NCI-H510A (cell line): ENCODE measurements around the gene TCL1B.
A peak's percentile ranks its signal among the peaks of the same experiment; 100 is the strongest.

Experiments used
- DNase-seq: peaks from one replicate; lab custom pipeline; 2025; lab: John Stamatoyannopoulos, UW

The TCL1B gene

DNA sequence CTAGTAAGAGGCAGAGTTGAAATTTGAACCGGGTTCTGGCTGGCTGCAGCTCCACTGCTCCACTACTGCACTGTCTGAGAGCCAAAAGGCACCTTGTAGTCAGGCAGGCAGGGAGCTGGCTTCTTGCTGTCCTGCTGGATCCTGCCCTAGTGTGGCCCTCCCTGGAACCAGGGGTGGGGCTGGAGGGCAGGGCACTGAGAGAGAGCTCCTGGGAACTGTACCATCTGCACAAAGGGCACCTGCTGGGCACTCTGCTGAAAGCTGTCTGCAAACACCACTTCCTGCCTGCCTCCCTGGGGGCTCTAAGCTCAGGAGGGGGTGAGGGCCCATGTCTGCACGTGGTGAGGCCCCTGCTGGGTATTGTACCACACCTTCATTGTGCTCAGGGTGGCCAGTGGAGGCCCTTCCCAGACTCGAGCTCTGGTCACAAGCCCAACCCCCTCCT lies 19.0 kb upstream of the TCL1B start:
- peak; percentile 64 for DNase-seq

DNA sequence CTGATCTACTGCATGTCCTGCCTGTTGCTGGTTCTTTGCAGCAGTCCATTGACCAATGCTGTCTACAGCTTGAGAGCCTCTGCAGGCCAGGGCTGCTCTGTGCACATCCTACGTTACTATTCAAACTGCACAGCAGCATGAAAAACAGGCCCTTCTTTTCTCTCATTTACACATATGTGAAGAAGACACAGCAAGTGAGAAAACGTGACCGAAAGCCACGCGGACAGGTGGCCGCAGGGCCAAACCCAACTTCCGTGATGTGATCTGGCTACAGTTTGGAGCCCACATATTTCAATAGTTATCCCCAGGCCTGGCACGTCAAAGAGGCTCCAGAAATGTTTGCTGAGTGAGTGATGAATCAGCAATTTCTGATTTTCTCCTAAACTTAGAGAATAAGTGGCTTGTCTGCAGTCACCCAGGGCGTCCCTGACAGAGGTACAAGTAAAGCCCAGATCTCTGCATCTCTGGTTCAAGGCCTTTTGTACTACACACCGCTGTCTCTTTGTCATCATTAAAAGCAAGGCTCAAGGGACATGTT lies 17.9 kb upstream of the TCL1B start:
- no peak for DNase-seq

DNA sequence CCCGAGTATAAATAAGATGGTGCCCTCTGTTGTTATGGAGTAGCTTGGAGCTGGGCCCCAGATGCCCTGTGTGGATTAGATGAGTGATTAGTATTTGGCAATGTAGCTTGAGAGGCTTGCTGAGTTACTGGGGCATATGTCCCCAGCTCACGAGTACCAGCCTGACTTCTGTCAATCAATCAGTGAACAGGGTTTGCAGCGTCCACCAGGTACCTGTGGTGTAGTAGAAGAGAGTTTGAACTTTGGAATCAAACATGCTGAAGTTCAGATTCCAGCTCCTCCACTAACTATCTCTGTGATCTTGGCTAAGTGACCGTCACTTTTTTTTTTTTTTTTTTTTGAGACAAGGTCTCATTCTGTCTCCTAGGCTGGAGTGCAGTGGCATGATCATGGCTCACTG lies 11.6 kb upstream of the TCL1B start:
- no peak for DNase-seq

DNA sequence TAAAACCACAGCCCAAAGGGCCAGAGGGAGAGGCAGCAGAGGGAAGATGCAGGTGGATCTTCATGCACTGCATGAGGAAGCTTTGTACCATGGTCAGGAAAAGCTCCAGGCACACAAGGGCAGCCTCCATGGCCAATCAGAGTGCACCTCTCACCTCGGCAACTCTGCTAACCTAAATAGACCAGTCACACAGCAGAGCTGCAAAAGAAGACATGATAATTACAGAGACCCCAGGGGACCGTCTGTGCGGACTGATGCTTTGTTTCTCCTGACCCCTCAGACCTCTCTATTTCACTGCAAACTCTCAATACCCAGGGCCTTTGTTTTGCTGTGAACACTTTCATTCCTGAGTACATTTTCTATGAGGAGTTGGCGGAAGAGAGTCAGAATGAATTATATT lies 10.7 kb upstream of the TCL1B start:
- DNase-seq: no peak

DNA sequence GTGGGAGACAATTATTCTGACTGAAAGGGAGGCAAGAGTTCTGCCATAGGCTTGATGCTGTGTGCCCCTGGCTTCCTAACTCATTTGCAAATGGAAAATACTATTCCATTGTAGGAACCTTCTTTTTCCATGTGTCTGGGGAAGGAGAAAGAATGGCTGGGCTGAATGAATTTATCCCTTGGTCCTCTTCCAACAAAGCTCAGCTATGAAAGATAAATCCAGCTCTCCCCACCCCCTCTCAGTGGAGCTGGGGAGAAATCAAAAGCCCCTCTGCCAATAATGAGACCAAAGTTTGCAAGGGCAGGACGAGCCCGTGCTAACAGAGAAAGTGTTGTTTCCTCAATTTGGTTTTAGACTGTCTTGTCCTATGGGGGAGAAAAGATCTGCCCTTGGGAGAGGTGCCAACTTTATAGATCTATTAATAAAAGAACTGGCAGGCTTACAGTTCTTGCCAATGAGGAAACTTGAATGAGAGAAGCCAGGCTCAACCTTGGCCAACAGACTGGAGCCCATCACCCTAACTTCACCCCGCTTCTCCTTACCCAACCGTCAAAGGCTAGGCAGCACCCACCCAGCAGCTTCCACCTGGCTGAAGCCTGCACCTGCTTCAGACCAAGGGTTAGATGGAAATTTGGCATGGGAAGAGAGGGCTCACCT lies 8.9 kb upstream of the TCL1B start:
- DNase-seq: no peak

DNA sequence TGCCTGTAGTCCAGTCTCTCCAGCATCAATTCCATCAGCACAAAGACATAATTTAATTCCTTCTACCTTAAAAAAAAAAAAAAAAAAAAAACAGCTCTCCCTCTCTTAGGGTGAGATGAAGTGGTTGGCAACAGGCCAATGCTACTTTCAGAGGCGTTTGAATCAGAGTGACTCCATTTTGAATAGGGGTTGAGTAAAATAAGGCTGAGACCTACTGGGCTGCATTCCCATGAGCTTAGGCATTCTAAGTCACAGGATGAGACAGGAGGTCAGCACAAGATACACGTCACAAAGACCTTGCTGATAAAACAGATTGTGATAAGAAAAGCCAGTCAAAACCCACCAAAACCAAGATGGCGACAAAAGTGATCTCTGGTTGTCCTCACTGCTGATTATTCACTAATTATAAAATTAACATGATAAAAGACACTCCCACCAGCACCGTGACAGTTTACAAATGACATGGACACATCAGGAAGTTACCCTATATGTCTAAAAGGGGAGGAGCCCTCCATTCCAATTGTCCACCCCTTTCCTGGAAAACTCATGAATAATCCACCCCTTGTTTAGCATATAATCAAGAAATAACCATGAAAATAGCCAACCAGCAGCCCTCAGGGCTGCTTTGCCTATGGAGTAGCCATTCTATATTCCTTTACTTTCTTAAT lies 6.9 kb upstream of the TCL1B start:
- DNase-seq: no peak

DNA sequence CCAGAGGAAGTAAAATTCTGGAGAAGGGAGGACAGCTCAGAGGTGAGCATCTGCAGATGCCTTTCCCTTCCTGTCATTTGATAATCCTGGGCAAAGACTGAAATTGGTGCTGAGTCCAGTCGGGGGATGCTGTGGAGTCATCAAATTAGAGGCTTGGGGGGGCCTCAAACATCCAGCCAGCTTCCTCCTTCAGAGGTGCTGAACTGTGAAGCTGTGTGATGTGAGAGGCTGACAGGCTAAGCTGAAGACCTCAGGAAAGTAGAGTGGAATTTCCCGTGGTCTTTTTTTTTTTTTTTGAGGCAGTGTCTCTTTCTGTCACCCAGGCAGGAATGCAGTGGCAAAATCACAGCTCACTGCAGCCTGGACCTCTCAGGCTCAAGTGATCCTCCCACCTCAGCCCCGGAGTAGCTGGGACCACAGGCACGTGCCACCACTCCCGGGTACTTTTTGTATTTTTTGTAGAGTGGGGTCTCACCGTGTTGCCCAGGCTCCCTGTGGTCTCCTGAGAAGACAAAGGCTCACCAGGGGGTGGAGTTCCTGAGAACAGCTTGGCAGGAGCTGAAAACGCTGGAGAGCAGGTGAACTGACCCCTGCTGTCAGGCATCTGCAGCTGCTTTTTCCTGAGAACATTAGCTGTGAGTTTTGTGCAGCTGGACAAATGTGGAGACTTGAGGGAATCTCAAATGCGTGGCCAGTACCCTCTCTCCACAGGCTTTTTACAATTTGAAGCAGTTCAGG lies 6.1 kb upstream of the TCL1B start:
- peak; percentile 55 for DNase-seq

DNA sequence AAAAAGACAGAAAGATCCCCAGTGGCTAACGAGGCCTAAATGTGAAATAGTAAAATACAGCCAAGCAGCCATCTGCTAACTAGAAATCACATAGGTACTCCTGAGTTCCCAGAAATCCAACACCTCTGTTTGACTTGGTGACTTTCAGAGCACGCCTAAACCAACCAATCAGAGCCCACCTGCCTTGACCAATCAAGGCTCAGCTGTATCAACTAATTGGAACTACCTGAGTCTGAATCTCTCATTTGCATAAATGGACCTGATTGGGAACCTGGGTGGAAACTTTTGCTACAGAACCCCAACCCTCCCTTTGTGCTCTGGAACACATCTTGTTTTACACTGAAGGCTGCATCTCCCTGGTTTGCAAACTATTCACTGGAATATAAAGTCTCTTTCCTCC lies 5.1 kb upstream of the TCL1B start:
- no peak for DNase-seq

DNA sequence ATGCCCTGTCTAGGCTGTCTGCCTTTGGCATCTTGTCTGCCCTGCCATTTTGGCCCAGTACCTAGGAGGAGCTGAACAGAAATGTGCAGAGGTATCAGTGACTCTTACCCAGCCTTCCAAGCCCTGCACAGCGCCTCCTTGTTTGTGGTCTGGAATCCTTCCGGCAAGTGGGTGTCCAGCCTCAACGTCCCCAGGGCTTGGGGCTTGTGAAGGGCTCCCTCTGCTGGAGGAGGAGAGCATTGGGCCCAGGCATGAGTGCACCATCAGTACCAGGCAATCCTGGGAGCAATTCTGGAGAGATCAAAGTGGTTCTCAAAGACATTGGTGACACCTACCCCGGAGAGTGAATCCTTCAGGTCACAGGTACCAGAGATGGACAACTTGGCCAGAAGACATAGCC lies 2.4 kb upstream of the TCL1B start:
- DNase-seq: no peak

DNA sequence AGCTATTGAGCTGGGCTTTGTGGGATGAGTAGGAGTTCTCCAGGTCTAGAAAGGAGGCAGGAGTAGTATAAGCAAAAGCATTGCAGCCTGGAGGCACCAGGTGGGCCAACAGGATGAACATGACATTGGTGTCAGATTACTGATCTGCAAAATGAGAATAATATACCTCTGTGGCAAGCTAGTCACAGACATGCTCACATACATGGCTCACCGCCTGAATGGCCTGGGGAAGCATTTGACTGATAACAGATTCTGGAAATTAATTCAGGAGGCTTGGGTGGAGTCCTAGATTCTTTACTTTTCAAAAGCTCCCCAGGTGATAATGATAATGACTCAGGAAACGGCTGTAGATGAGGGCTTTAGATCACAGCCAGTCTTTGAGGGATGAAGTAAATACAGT lies 709 bp downstream of the TCL1B start:
- DNase-seq: no peak

DNA sequence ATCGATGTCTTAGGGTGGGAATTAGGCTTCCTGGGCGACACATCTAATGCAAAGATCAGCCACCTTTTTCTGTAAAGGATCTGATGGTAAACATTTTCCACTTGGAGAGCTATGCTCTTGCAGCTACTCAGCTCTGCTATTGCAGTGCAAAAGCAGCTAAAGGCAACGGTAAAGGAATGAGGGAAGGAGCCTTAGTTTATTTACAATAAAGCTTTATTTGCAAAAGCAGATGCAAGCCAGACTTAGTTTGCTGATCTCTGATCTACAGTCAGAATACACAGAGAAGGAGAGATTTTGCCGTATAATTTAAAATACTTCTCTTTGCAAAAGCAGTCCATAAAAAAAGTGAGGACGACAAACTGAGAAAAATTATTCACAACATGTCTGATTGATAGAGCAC lies 3.2 kb downstream of the TCL1B start:
- DNase-seq: no peak

DNA sequence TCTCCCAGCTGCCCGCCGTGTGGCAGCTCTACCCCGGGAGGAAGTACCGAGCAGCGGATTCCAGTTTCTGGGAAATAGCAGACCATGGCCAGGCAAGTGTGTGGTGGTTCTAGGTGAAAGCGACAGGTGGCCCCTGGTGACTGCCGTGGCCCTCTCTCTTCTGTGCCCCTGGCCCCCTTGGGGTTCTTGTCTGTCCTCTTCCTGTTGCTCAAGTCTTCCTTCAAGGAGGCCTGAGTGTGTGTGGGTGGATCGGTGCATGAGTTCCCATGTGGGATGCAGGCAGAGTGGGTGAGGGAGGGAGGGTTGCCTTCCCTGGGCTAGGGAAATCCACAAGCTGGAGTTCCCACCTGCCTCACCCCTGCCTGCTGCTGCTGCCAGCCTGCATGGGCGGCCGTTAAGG lies 4.6 kb downstream of the TCL1B start:
- no peak for DNase-seq

DNA sequence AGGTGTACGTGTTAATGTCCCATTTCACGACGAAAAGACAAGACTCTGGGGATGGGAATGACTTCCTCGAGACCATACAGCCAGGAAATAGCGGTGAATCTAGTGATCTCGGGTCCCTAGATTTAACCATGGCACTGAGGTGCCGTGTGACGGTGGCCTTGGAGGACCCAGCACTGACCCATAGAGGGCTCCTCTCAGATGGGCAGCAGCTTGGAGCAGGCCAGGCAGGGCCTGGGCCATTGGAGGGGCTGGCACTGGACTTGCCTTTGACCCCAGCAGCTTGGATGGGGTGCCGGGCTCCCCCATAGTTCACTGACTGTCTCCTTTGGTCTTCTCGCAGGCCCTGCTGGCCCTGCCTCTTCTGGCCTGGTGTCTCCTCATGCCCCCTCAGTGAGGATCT lies 5.4 kb downstream of the TCL1B start:
- DNase-seq: no peak

DNA sequence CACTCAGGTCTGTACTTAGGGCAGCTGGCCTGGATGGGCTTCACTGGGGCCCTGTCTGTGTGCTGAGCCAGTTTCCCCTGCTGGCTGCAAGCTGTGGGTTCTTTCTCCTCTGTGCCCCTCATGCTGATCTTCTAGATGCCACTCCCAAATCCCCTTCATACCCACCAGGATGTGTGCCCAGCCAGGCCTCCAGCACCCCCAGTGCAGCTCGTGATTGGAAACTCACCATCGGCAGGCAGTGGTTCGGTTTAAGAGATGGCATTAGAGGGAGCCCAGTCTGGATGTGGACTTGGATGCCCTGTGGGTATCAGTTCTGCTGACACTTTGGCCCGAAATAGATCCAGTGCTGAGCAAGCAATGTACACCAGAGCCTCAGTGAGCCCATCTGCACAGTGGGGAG lies 5.9 kb downstream of the TCL1B start:
- DNase-seq: no peak

DNA sequence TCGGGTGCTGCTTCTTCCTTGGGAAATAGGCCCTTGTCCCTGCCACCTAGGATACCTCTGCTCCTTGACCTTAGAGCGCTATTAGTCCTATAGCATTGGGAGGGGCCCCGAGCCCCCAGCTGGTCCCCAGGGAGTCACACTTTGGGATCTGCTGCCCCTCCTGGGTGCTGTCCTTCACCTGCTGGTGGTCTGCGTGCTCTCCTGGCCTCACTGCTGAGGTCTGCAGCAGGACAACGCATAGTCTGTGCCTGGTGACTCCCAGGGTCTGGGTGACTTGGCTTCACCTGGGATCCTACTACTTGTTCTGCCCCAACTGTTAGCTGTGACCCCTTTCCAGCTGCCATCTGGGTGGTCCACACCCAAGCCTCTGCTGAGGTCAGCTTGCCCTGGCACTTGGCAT lies 8.8 kb downstream of the TCL1B start:
- DNase-seq: no peak

DNA sequence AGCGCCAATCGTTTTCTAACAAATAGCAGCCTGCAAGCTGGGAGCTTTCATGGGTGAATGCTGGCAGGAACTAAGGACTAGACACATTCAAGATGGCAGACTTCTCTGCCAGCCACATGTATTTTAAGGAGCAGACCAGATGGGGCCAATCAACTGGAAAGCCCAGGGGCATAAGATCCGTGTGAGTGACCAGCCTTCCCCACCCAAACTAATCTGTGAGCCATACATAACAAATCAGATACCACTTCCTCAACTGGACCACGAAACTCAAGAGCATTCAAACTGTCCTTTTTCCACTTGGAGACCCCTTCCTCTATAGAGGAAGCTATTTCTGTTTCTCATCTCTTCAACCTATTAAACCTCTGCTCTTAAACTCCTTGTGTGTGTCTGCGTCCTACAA lies 9.7 kb downstream of the TCL1B start:
- no peak for DNase-seq

DNA sequence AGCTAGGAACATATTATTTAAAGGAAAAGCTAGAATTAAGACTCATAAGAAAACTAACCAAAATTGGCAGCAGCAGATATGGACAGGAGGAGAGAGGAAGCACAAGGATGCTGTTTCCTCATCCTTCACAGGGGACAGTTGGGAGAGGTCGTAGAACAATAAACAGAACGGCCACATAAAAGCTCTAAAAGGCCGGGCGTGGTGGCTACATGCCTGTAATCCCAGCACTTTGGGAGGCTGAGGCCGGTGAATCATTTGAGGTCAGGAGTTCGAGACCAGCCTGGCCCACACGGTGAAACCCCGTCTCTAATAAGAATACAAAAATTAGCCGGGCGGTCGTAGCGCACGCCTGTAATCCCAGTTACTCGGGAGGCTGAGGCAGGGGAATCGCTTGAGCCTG lies 10.5 kb downstream of the TCL1B start:
- DNase-seq: no peak

DNA sequence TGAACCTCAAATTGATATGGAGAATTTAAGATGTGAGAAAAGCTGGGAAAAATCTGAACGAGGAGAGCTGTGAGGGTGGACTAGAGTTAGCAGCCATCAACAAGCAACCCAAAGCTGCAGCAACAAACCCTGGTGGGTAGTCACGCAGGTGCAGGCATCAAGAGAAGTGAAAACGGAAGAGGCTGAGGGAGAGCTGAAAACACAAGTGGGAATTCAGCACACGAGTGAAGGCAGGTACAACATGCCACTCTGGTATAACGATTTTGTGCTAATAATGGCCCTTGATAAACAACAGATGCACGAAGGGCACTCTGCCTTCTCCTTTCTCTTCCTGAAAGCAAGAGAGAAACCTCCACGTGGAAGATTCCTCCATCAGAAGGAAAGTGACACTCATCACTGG lies 11.5 kb downstream of the TCL1B start:
- DNase-seq: no peak

DNA sequence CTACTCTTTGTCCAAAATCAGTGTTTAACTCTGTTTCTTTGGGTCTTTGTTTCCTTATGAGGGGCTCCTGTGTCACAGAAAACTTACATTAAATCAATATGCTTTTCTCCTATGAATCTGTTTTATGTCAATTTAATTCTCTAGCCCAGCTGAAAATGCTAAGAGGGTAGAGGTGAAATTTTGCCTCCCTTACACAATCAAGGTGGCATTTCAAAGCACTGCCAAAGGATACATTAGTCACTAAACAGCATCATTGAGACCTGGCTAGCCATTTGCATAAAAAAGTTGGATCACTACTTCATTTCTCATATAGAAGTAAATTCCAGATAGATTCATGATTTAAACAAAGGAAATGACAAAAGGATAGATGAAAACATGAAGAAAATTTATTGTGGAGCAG lies 12.1 kb downstream of the TCL1B start:
- DNase-seq: no peak

DNA sequence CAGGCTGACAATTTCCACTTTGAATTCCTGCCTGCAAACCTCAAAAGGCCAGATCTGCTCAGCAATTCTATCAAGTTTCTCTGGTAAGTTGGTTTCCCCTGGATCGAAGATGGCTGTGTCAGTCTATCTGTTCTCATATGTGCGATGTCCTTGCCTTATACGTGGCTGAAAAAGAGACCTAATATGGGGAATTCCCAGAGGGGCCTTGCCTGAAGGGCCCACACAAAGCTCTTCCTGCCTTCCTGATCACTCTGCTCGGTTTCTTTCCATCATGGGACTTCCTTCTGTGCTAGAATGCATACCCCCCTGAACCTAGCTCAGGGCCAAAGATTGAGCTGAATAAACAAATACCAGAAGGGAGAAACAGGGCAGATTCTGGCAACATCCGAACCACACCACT lies 13.2 kb downstream of the TCL1B start:
- no peak for DNase-seq

DNA sequence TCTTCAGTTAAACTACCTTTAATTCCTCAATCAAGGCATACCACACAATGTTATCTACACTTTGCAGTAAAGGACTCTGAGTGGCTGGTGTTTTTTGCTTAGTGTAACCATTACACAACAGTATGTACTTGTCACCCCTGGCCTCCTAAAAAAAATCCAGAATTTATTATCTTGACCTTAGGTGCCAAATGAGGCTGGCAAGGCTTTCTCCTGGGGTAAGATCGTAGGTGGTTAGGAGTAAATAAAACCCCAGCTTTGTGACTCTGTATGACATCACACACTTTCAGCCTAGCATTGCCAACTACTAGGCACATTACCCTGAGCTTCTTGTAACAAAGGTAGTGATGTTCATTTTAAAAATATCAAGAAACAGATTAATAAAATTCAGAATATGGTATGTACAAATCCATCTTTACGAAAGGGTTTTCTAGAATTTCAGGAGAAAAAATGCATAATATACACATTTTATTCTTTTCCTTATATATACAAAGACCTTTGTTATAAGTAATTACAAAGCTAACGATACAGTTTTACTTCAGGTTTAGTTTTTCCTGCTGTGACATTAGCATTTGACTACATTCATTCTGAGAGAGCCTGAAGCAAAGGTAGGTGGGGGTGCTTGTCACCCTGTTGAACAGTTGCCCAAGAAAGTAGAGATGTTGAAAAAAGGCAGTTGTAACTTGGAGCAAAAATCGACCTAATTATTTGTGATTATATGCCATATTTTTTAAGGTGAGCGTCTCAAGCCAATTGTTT lies 14.2 kb downstream of the TCL1B start:
- DNase-seq: no peak

DNA sequence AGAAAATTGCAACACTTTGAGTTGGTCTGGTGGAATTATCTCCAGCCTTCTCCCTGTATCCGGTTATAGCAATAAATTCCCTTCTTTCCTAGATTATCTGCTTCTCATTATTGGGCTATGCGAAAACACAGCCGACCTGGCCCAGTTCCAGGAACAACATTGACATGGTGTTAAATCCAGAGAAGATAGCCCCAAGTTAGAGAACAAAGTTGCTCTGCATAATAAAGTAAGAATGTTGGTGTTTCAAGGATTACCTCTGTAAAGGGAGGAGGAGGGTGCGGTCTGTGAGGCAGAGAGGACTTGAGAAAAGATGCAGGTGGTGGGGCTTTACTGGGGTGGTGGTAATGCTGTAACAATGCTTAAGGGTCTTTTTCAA lies 15.6 kb downstream of the TCL1B start:
- no peak for DNase-seq

DNA sequence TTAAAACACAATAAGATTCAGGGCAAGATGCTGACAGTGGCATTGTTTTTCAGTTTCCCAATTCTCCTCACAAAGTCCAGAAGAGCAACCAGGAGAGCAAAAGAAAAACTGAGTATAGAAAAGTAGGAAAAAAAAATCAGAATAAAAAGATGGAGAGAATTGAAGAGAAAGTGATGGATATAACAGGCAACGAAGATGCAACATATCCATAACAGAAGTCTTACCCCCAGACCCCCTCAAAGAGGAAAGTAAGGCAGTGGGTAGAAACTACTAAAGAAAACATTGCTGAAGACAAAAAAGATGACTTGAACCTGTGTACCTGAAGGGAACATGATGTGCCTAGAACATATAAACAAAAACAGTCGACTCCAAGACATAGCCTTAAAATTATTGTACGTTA lies 17.1 kb downstream of the TCL1B start:
- DNase-seq: no peak
